ENCODE results near the gene INSC. TPM values are rescaled to one million over a fixed set of nuclear protein-coding genes. Genes with fewer than 3 reads are reported as not detected.
A peak's percentile ranks its signal among the peaks of the same experiment; 100 is the strongest.
"Not testable (repeated sequence)": the region's sequence is repeated elsewhere in the genome, so short reads cannot be mapped to it uniquely, and the experiment has no call there.

Gene INSC
- total RNA-seq (2014; rRNA removed; shearing (Covaris generic)): not detected in 2 replicates

DNA sequence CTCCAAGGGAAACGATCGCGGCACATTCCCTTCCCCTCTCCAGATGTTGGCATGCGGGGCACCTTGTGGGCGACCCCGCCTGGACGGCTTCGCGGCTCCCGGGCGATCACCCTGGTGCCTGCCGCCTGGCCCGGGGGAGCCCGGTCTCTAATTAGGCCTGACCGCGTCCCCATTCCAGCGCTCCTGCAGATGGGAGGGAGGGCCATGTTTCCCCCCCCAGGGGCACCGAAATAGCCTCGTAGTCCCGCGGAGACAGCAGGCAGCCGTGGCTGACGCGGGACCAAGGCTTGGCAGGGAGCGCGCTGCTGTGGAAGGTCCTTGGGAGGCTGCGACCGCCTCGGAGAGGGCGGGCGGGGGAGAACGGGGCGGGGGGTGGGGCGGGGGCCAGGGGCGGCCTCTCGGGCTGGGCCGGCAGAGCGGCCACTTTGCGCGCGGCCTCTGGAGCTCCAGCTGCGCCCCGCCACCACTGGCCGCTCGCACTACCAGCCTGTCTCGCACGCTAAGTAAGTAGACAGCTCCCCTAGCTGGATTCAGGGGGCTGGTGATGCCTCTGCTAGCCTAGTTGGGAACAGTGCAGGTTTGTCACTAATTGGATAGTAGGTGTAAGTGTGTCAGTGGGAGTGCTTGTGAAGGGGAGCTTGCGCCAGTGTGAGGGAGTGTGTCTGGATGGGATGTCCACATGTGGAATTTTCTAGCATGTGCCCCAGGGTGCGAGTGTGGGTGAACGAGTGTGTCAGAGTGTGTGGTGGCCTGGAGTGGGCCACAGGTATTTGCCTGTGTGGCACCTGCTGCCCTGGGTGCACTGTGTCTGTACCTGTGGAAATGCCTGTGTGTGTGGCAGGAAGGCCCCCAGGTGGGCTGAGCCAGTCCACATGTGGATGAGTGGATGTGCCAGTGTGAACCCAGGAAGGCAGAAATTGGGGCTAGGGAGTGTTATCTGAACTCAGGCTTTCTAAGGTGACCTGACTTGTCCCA, at the start of gene INSC:
INSC (plus strand) TSS at position 423 of the 975 bp plus-strand sequence. CDS start 34,252 bp downstream, outside the sequence.
- H3K27me3 ChIP-seq: no peaks in the 10 kb centered on the region
- H3K36me3 ChIP-seq: no peaks in the 10 kb centered on the region
- H3K4me3 ChIP-seq: no peak within 1 kb of the TSS
- no peaks in the 10 kb centered on the region for H3K4me1 ChIP-seq
- no peak within 1 kb of the TSS for H3K27ac ChIP-seq
- no peak for DNase-seq
- no peaks in the 10 kb centered on the region for H3K9me3 ChIP-seq (replicated peaks)

- not testable (repeated sequence) for H3K27me3 ChIP-seq; H3K9me3 ChIP-seq (replicated peaks); H3K27ac ChIP-seq; H3K4me1 ChIP-seq; DNase-seq; H3K36me3 ChIP-seq; H3K4me3 ChIP-seq
Measured at GRCh38 chr11:15069751-15070150, 45.0 kb upstream of the INSC start.

DNA sequence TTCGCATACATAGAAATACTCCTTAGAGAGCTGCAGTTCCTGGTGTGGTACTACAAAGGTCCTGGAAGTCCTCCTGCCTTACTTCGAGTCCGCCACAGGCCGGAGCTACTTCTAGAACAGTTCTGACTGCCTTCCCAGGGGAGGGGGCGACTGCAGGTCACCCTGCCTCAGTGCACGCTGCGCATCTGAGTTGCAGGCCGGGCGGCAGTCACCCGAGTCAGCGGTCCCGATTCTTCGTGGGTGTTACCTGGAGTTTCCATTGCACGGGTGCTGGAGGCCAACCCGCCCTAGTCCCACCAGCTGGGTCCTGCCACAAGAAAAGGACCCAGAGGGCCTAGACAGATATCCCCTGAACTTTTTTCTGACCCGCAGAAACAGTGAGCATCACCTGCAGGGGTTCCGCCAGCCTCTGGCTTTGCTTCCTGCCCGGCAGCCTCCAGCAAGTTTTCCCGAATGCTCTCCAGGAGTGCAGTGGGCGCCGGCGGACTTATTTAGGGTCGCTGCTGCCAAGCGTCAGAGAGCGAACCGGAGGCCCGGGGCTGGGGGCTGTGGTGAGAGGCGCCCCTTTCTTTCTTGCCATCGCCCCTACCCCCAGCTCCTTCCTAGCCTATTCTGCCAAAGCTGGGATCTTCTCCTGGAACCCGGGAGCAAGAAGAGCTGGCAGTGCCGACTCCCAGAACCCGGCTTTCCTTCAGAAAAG, 43.0 kb upstream of the INSC start:
- no peaks in the 10 kb centered on the region for H3K4me1 ChIP-seq
- no peak overlapping the region for H3K27ac ChIP-seq
- H3K9me3 ChIP-seq (replicated peaks): 0 out of 2 replicates have a peak, but pooled peaks cover 2% of the 10 kb centered on the region
- no peak for DNase-seq
- H3K27me3 ChIP-seq: no peaks in the 10 kb centered on the region
- H3K4me3 ChIP-seq: no peak overlapping the region
- no peaks in the 10 kb centered on the region for H3K36me3 ChIP-seq

- H3K9me3 ChIP-seq (replicated peaks): no peaks in the 10 kb centered on the region
- H3K4me3 ChIP-seq: no peak overlapping the region
- no peaks in the 10 kb centered on the region for H3K4me1 ChIP-seq
- DNase-seq: no peak
- H3K36me3 ChIP-seq: no peaks in the 10 kb centered on the region
- H3K27me3 ChIP-seq: no peaks in the 10 kb centered on the region
- no peak overlapping the region for H3K27ac ChIP-seq
Measured at GRCh38 chr11:15072551-15073143, 42.1 kb upstream of the INSC start.

DNA sequence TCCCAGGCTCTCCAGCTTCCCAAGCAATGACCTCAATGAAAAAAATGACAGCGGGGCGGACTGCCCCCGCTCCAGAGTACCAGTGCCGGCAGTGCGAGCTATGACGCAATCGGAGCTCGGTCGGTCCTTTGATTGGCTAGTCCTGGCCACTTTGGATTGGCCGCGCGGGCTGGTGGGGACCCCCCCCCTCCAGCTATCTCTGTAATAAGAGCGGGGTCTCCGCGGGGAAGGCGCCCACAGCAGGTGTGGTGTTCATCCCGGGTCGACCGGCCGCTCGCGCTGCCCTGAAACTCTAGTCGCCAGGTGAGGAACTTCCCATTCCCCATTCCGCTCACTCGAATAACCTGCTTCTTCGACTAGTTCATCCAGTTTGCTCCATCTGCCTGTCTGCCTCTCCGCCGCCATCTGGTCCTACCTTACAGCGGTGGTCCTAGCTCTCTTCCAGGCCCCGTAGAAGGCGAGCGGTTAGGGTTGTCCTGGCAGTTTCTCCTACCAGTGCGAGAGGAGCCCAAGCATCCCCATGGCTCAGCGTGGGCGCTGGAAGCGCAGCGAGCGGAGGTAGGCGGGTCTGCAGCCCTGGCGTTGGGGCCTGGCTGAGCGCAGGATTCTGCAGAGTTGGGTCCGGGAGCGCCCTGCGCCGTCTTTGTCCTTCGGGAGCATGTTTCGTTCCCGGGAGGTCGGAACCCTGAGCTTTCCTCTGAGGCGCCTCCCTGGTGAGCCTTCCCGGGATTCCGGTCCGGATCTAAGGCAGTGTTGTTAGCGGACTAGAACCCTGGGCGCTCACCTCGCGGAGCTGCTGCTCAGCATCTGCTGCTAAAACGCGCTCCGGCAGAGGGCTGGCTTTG, 41.1 kb upstream of the INSC start, which contains the start of gene CALCB:
CALCB (plus strand) TSS at position 233 of the 845 bp plus-strand sequence. CDS start 1,126 bp downstream, outside the sequence.
- H3K36me3 ChIP-seq: no peaks in the 10 kb centered on the region
- no peak within 1 kb of the TSS for H3K4me3 ChIP-seq
- H3K27me3 ChIP-seq: no peaks in the 10 kb centered on the region
- no peak for DNase-seq
- no peak within 1 kb of the TSS for H3K27ac ChIP-seq
- H3K4me1 ChIP-seq: no peaks in the 10 kb centered on the region
- no peaks in the 10 kb centered on the region for H3K9me3 ChIP-seq (replicated peaks)

GRCh38 chr11:15074206-15075161, 40.2 kb upstream of the INSC start:
- H3K27me3 ChIP-seq: no peaks in the 10 kb centered on the region
- no peak overlapping the region for H3K4me3 ChIP-seq
- DNase-seq: peak; percentile 74 to 76
- no peak overlapping the region for H3K27ac ChIP-seq
- H3K4me1 ChIP-seq: no peaks in the 10 kb centered on the region
- H3K36me3 ChIP-seq: no peaks in the 10 kb centered on the region
- no peaks in the 10 kb centered on the region for H3K9me3 ChIP-seq (replicated peaks)

DNA sequence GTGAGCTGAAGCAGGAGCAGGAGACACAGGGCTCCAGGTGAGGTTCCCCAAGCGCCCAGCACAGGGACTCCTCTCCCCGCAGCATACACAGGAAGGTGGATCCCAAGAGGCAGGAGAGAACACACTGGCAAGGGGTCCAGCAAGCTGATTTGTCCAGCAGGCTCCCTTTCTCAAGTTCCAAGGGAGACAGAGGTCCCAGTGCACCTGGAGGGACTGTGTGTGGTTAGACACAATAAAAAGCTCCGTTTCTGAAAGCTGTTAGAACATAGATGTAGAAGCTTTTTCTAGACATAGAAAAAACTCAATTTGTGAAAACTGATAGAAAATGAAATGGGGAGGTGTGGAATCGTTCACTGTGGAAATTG, 39.6 kb upstream of the INSC start:
- H3K27ac ChIP-seq: no peak overlapping the region

GRCh38 chr11:15091175-15091574, 23.5 kb upstream of the INSC start:
- Histone ChIP-seq H3K27me3 (no peaks in the 10 kb centered on the region), H3K4me3 (no peak overlapping the region), H3K36me3 (no peaks in the 10 kb centered on the region), H3K27ac (no peak overlapping the region), H3K4me1 (no peaks in the 10 kb centered on the region), H3K9me3 (replicated peaks) (no peaks in the 10 kb centered on the region)
- no peak for DNase-seq

More for the DNA sequence above, 39.6 kb upstream of the INSC start:
- no peaks in the 10 kb centered on the region for H3K4me1 ChIP-seq
- no peak overlapping the region for H3K4me3 ChIP-seq
- H3K36me3 ChIP-seq: no peaks in the 10 kb centered on the region
- DNase-seq: no peak
- no peaks in the 10 kb centered on the region for H3K9me3 ChIP-seq (replicated peaks)
- no peaks in the 10 kb centered on the region for H3K27me3 ChIP-seq

- DNase-seq: no peak
- H3K27me3 ChIP-seq: no peaks in the 10 kb centered on the region
- H3K4me1 ChIP-seq: no peaks in the 10 kb centered on the region
- no peak overlapping the region for H3K27ac ChIP-seq
- no peak overlapping the region for H3K4me3 ChIP-seq
- no peaks in the 10 kb centered on the region for H3K36me3 ChIP-seq
- H3K9me3 ChIP-seq (replicated peaks): no peaks in the 10 kb centered on the region
Measured at GRCh38 chr11:15091625-15092024, 23.1 kb upstream of the INSC start.

DNA sequence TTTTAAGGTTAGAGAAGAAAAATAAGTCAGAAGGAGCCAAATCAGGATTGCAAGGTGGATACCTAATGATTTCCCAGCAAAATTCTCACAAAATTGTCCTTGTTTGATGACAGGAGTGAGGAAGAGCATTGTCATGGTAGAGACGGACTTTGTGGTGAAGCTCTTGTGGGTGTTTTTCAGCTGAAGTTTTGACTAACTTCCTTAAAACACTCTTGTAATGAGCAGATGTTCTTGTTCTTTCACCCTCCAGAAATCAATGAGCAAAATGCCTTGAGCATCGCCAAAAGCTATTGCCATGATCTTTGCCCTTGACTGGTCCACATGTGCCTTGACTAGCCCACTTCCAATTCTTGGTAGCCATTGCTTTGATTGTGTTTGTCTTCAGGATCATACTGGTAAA, 21.3 kb upstream of the INSC start:
- Histone ChIP-seq H3K27ac (no peak overlapping the region), H3K9me3 (replicated peaks) (no peaks in the 10 kb centered on the region), H3K4me3 (no peak overlapping the region), H3K27me3 (no peaks in the 10 kb centered on the region), H3K4me1 (no peaks in the 10 kb centered on the region), H3K36me3 (no peaks in the 10 kb centered on the region)
- no peak for DNase-seq

DNA sequence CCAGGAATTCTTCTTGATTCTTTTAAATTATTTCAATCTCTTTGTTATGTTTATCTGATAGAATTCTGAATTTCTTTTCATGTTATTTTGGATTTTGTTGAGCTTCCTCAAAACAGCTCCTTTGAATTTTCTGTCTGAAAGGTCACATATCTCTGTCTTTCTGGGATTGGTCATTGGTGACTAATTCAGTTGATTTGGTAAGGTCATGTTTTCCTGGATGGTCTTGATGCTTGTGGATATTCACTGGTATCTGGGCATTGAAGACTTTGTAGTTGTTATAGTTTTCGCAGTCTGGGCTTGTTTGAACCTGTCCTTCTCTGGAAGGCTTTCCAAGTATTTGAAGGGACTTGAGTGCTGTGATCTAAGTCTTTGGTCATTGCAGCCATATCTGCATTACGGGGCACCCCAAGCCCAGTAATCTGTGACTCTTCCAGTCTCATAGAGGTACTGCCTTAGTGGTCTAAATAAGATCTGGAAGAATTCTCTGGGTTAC, 18.9 kb upstream of the INSC start:
- no peak for DNase-seq
- H3K27me3 ChIP-seq: no peaks in the 10 kb centered on the region

GRCh38 chr11:15097411-15097810, 17.3 kb upstream of the INSC start:
- no peaks in the 10 kb centered on the region for H3K36me3 ChIP-seq
- H3K27ac ChIP-seq: no peak overlapping the region
- no peaks in the 10 kb centered on the region for H3K4me1 ChIP-seq
- no peak for DNase-seq
- H3K9me3 ChIP-seq (replicated peaks): no peaks in the 10 kb centered on the region
- no peaks in the 10 kb centered on the region for H3K27me3 ChIP-seq
- no peak overlapping the region for H3K4me3 ChIP-seq

More for the DNA sequence above, 18.9 kb upstream of the INSC start:
- H3K27ac ChIP-seq: no peak overlapping the region
- H3K36me3 ChIP-seq: no peaks in the 10 kb centered on the region
- H3K4me1 ChIP-seq: no peaks in the 10 kb centered on the region
- no peak overlapping the region for H3K4me3 ChIP-seq
- H3K9me3 ChIP-seq (replicated peaks): no peaks in the 10 kb centered on the region

- Histone ChIP-seq H3K27ac (no peak overlapping the region), H3K27me3 (no peaks in the 10 kb centered on the region), H3K36me3 (no peaks in the 10 kb centered on the region), H3K9me3 (replicated peaks) (no peaks in the 10 kb centered on the region), H3K4me3 (no peak overlapping the region), H3K4me1 (no peaks in the 10 kb centered on the region)
- DNase-seq: no peak
Measured at GRCh38 chr11:15099267-15099666, 15.5 kb upstream of the INSC start.

Measured in SJCRH30 (cell line).